H54 (cell line): ENCODE measurements around the gene CMTR1.
"Not testable (repeated sequence)": the region's sequence is repeated elsewhere in the genome, so short reads cannot be mapped to it uniquely, and the experiment has no call there.

Experiments
- DNase-seq: peaks from one replicate; pipeline ENCODE4 v3.0.0; 2011; ENCODE audit warnings: low spot score, mixed read lengths; ENCODE audit not compliant: insufficient read length
- FAIRE-seq: peaks from 3 replicates; lab custom pipeline; 2011; peaks lifted over from hg19 to GRCh38; lab: Jason Lieb, UNC
- POLR2A ChIP-seq: IDR thresholded peaks from 2 replicates; pipeline ENCODE4 v1.6.1; 2011; ENCODE audit warnings: low read depth, mild to moderate bottlenecking, low read length

CMTR1 gene

GRCh38 chr6:37499433-37500293 is 66.6 kb downstream of the CMTR1 start, which contains the start of gene CCDC167:
CCDC167 (minus strand) TSS chr6:37499893; CDS start chr6:37499863, 30 bp downstream.
- peak; percentile 69 for TF ChIP-seq POLR2A
- FAIRE-seq (peak; percentile 93), DNase-seq (peak; percentile 96)

GRCh38 chr6:37500294-37500608 is 67.2 kb downstream of the CMTR1 start:
- DNase-seq (no peak), FAIRE-seq (no peak)
- TF ChIP-seq POLR2A, result no peak

GRCh38 chr6:37500904-37501303 is 67.9 kb downstream of the CMTR1 start:
- FAIRE-seq, result not testable (repeated sequence)

GRCh38 chr6:37501632-37502491 is 68.8 kb downstream of the CMTR1 start:
- FAIRE-seq (no peak), DNase-seq (no peak)
- TF ChIP-seq POLR2A, result no peak

More at GRCh38 chr6:37500904-37501303, 67.9 kb downstream of the CMTR1 start:
- not testable (repeated sequence) for DNase-seq

- DNase-seq (no peak), FAIRE-seq (no peak)
- TF ChIP-seq POLR2A, result no peak
Observed at GRCh38 chr6:37502703-37503291, 69.8 kb downstream of the CMTR1 start.

- FAIRE-seq (no peak), DNase-seq (no peak)
- no peak for TF ChIP-seq POLR2A
Observed at GRCh38 chr6:37503309-37503965, 70.4 kb downstream of the CMTR1 start.

GRCh38 chr6:37504024-37504423 is 71.0 kb downstream of the CMTR1 start:
- FAIRE-seq, result no peak
- DNase-seq, result no peak
- TF ChIP-seq POLR2A, result no peak

GRCh38 chr6:37506479-37506878 is 73.5 kb downstream of the CMTR1 start:
- FAIRE-seq (no peak), DNase-seq (no peak)
- no peak for TF ChIP-seq POLR2A

- DNase-seq (no peak), FAIRE-seq (no peak)
- TF ChIP-seq POLR2A, result no peak
Observed at GRCh38 chr6:37507077-37507476, 74.1 kb downstream of the CMTR1 start.

- FAIRE-seq, result no peak
- no peak for TF ChIP-seq POLR2A
- DNase-seq, result no peak
Observed at GRCh38 chr6:37507690-37508421, 74.8 kb downstream of the CMTR1 start.

GRCh38 chr6:37511201-37511600 is 78.2 kb downstream of the CMTR1 start:
- DNase-seq (no peak), FAIRE-seq (no peak)
- TF ChIP-seq POLR2A, result no peak

GRCh38 chr6:37511910-37512399 is 78.9 kb downstream of the CMTR1 start:
- TF ChIP-seq POLR2A, result no peak
- no peak for FAIRE-seq
- DNase-seq, result no peak
